Endothelial cell of umbilical vein (primary cell): ENCODE results near the gene ITGA11. TPM values are rescaled to one million over a fixed set of nuclear protein-coding genes. Genes with fewer than 3 reads are reported as not detected.

Experiments
- BruUV-seq: library from RNA; stranded (reverse); fragments of 400-500 nt; replicated peaks from 2 replicates; lab custom pipeline; 2021; lab: Mats Ljungman, UMichigan
- CTCF ChIA-PET: fragments of 300-600, 350-600 bp; sonication (Branson Sonifier 250); formaldehyde crosslinking; loops from one replicate; lab custom pipeline; 2021; ENCODE audit warnings: antibody characterized with exemption, inconsistent platforms; lab: Charles Lee
- POLR2A ChIA-PET: fragments of 300-600, 350-600 bp; sonication (Branson Sonifier 250); formaldehyde crosslinking; loops from one replicate; lab custom pipeline; 2021; ENCODE audit warnings: antibody characterized with exemption, inconsistent platforms; lab: Charles Lee
- DNase-seq: peaks from one replicate; pipeline ENCODE4 v3.0.0-alpha.2; 2011; ENCODE audit warnings: low read depth, low spot score
- FAIRE-seq: peaks from 2 replicates; lab custom pipeline; 2011; peaks lifted over from hg19 to GRCh38; lab: Jason Lieb, UNC
- H2AFZ ChIP-seq: 2 replicates; pipeline ENCODE4 v1.6.0; 2012; ENCODE audit warnings: low read depth, low read length, control low read depth, inconsistent platforms
- H3K27ac ChIP-seq: 2 replicates; pipeline ENCODE4 v1.5.1; 2011; ENCODE audit warnings: low read depth, mild to moderate bottlenecking, control low read depth, low read length, moderate library complexity; ENCODE audit not compliant: insufficient read depth
- H3K27me3 ChIP-seq, 2 experiments: 2 replicates each; pipeline versions ENCODE4 v1.6.0 to v1.6.1; 2011; ENCODE audit warnings: low read length in 2 of 2, mixed read lengths in 1 of 2; ENCODE audit not compliant: control insufficient read depth in 2 of 2, insufficient read depth in 2 of 2
- H3K36me3 ChIP-seq, 2 experiments: 2 replicates in 1 of 2; 3 replicates in 1 of 2; pipeline ENCODE4 v1.5.1; 2011; ENCODE audit warnings: low read length in 2 of 2, mild to moderate bottlenecking in 1 of 2, moderate library complexity in 1 of 2; ENCODE audit not compliant: control insufficient read depth in 2 of 2, insufficient read depth in 2 of 2; ENCODE audit errors: extremely low read depth in 1 of 2
- H3K4me1 ChIP-seq: 3 replicates; pipeline ENCODE4 v1.5.1; 2011; ENCODE audit warnings: mild to moderate bottlenecking, low read length; ENCODE audit not compliant: control insufficient read depth, insufficient read depth; ENCODE audit errors: extremely low read depth
- H3K4me2 ChIP-seq: 2 replicates; pipeline ENCODE4 v1.6.1; 2011; ENCODE audit warnings: low read length, control low read depth, mixed read lengths; ENCODE audit not compliant: insufficient read depth
- H3K4me3 ChIP-seq, 3 experiments: fragments of 200-600 bp in 1 of 3; sonication (generic), shearing (Covaris generic) in 1 of 3; replicated peaks in 1 of 3; 2 replicates each; pipeline ENCODE4 v1.5.1; 2011 to 2016; ENCODE audit warnings: control low read depth in 3 of 3, low read length in 3 of 3, mild to moderate bottlenecking in 2 of 3, inconsistent platforms in 1 of 3, low read depth in 1 of 3, moderate library complexity in 1 of 3; ENCODE audit not compliant: insufficient read depth in 1 of 3
- H3K79me2 ChIP-seq: 2 replicates; pipeline ENCODE4 v1.6.0; 2012; ENCODE audit warnings: low read length, inconsistent platforms; ENCODE audit not compliant: control insufficient read depth, insufficient read depth
- H3K9ac ChIP-seq: replicated peaks from 2 replicates; pipeline ENCODE3; 2011; ENCODE audit warnings: low read length, control low read depth; ENCODE audit not compliant: insufficient read depth; ENCODE audit errors: extremely low read depth
- H3K9me1 ChIP-seq: replicated peaks from 3 replicates; pipeline ENCODE4 v1.6.0; 2011; ENCODE audit warnings: mild to moderate bottlenecking, low read length; ENCODE audit not compliant: control insufficient read depth, insufficient read depth; ENCODE audit errors: extremely low read depth
- H3K9me3 ChIP-seq: replicated peaks from 2 replicates; pipeline ENCODE4 v1.5.1; 2012; ENCODE audit warnings: low read length, inconsistent platforms; ENCODE audit not compliant: control insufficient read depth, insufficient read depth
- H4K20me1 ChIP-seq: replicated peaks from 2 replicates; pipeline ENCODE3; 2011; ENCODE audit warnings: mild to moderate bottlenecking, low read length; ENCODE audit not compliant: control insufficient read depth, insufficient read depth; ENCODE audit errors: extremely low read depth
- CTCF ChIP-seq, 2 donors: IDR thresholded peaks; 1 replicate in 1 of 2; 2 replicates in 1 of 2; pipeline ENCODE4 v1.5.1; 2011; ENCODE audit warnings: low read length in 2 of 2, mild to moderate bottlenecking in 2 of 2, moderate library complexity in 2 of 2, control low read depth in 1 of 2, inconsistent platforms in 1 of 2, low read depth in 1 of 2; ENCODE audit not compliant: insufficient read depth in 1 of 2; ENCODE audit errors: extremely low read depth in 1 of 2
- EZH2 ChIP-seq: IDR thresholded peaks from 2 replicates; pipeline ENCODE4 v1.6.1; 2012; ENCODE audit warnings: borderline replicate concordance, low read depth, mild to moderate bottlenecking, moderate library complexity, low read length, inconsistent platforms; ENCODE audit not compliant: severe bottlenecking
- FOS ChIP-seq: IDR thresholded peaks from 2 replicates; pipeline ENCODE4 v1.6.1; 2011; ENCODE audit warnings: mild to moderate bottlenecking, low read length, moderate library complexity, borderline replicate concordance; ENCODE audit not compliant: insufficient read depth
- GATA2 ChIP-seq: IDR thresholded peaks from 2 replicates; pipeline ENCODE4 v1.7.0; 2011; ENCODE audit warnings: low read depth, mild to moderate bottlenecking, moderate library complexity, mixed read lengths, low read length; ENCODE audit not compliant: insufficient read length, insufficient read depth
- MYC ChIP-seq: IDR thresholded peaks from one replicate; pipeline ENCODE4 v1.6.1; 2011; ENCODE audit warnings: mild to moderate bottlenecking, low read depth, low read length
- POLR2A ChIP-seq: IDR thresholded peaks from 2 replicates; pipeline ENCODE4 v1.6.1; 2012; ENCODE audit warnings: low read depth, mild to moderate bottlenecking, control low read depth, low read length
- POLR2AphosphoS5 ChIP-seq: IDR thresholded peaks from 2 replicates; pipeline ENCODE4 v1.6.1; 2012; ENCODE audit warnings: low read depth, mild to moderate bottlenecking, control low read depth, low read length, moderate library complexity; ENCODE audit not compliant: insufficient read depth
- dilution Hi-C: fragments of 300-500 bp; cut with MboI; formaldehyde crosslinking; loops from one replicate; pipeline ENCODE4 v1.15.0; 2019; ENCODE audit warnings: low sequenced_read_pairs; ENCODE audit not compliant: extremely low pct_ligation_motif_present
- intact Hi-C: fragments of 100-400 bp; cut with micrococcal nuclease; formaldehyde crosslinking; loops from one replicate; pipeline ENCODE4 v1.10.0; 2022
- polyA plus RNA-seq, 4 experiments: library from polyadenylated mRNA; depleted of rRNA in 3 of 4; stranded (reverse) in 3 of 4; unstranded in 1 of 4; fragments of >200 nt; gene quantifications; 2 replicates each; pipeline versions ENCODE4 v1.2.1 to v1.2.3, GENCODE V29; 2011 to 2012; ENCODE audit warnings: missing spikeins in 1 of 4
- total RNA-seq: library from RNA; stranded (reverse); gene quantifications from 2 replicates; pipeline ENCODE4 v1.2.3, GENCODE V29; 2021

The ITGA11 gene
- total and polyA plus RNA-seq, 2 donors (not counting 3 experiments of a cell fraction or from before 2014, with no cell fraction given), result 0.18 to 1.0 TPM

GRCh38 chr15:68379759-68380290, 52.1 kb downstream of the ITGA11 start:
- dilution Hi-C loops, result no loop called here
- TF ChIP-seq POLR2A (no peak), MYC (no peak), CTCF (IDR thresholded peaks at IDR 0.05; ENCODE audit: extremely low read depth in 1 of 2, insufficient read depth in 1 of 2, low read depth in 1 of 2, low read length in 2 of 2) (no peak), GATA2 (peak; percentile 31), POLR2AphosphoS5 (peak; percentile 64), FOS (peak; percentile 40), EZH2 (no peak)
- CTCF ChIA-PET, result interaction anchor here (0.7 to 1.6 kb wide), 10 partner anchors 10 to 170 kb away, joined by 4 to 18 read pairs (median 6); no protein-coding TSS in a partner anchor

More at GRCh38 chr15:68379759-68380290, 52.1 kb downstream of the ITGA11 start:
- H3K4me3 ChIP-seq, result no peak overlapping the region
- no peaks in the 10 kb centered on the region for H3K36me3 ChIP-seq
- peak overlapping the region; percentile 14 for H3K27ac ChIP-seq
- H3K9ac ChIP-seq, result no peak overlapping the region
- H2AFZ ChIP-seq, result no peak overlapping the region
- DNase-seq (peak; percentile 78), FAIRE-seq (peak; percentile 98)
- no peaks in the 10 kb centered on the region for H3K27me3 ChIP-seq
- no peaks in the 10 kb centered on the region for H3K9me3 ChIP-seq
- no peaks in the 10 kb centered on the region for H3K9me1 ChIP-seq
- POLR2A ChIA-PET, result no interaction called here
- BruUV-seq, result no TSS peak
- no peaks in the 10 kb centered on the region for H4K20me1 ChIP-seq
- H3K79me2 ChIP-seq, result no peaks in the 10 kb centered on the region
- H3K4me2 ChIP-seq, result peak overlapping the region; percentile 1
- H3K4me1 ChIP-seq, result peaks cover 31% of the 10 kb centered on the region
- intact Hi-C loops, result loop anchor here (1.0 to 5.0 kb wide), 2 partner anchors 28 to 162 kb away; no protein-coding TSS in a partner anchor
